GM12874 (cell line): ENCODE data around the gene TSFM.

ENCODE experiments used
- TF ChIP-seq, protein P1 (sequence below): IDR thresholded peaks from 2 replicates; pipeline ENCODE4 v1.5.1; 2011; ENCODE audit warnings: low read depth, mild to moderate bottlenecking, control low read depth, low read length, moderate library complexity; ENCODE audit not compliant: insufficient read depth

Gene TSFM

DNA sequence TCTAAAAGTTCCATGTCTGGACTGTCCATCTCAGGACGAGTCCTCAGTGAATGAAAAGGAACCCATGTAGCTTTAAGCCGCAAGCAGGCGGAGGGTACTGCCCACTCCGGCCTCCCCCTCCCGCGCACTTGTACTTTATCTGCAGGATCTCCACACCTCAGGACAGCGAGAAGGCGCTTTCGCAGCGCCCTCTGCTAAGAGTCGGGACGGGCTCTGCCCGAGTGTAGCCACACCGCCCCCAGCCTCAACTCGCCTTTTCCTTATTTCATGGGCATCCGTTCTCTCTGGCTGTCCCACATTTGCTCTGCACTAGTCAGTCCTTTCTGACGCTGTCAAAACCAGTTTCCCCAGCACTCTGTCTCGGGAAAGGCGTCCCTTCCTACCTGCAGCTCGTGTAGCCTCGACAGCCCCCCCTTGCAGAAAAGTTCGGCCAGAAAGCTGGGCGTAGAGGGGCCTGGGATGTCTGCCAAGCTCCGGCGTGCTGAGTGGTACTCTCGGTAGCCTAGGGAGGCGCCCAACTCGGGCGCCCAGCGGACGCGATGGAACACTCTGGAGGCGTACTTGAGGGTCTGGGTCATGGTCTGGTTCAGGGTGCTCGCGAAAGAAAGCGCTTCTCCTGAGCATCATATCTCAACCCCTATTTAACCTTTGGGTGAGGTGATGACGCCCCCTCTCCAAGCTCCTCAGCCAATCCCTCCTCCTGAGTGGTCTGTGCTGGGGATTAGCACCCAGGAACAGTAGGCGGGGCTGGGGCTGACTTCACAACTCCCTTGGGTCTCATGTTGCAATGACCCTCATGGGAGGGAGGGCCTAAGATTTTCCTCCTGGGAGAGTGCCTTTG lies 15.9 kb upstream of the TSFM start, which contains the start of gene CYP27B1:
CYP27B1 (minus strand) TSS at position 615 of the 841 bp plus-strand sequence; CDS start at position 578, 37 bp downstream.
- TF ChIP-seq, protein P1, sequence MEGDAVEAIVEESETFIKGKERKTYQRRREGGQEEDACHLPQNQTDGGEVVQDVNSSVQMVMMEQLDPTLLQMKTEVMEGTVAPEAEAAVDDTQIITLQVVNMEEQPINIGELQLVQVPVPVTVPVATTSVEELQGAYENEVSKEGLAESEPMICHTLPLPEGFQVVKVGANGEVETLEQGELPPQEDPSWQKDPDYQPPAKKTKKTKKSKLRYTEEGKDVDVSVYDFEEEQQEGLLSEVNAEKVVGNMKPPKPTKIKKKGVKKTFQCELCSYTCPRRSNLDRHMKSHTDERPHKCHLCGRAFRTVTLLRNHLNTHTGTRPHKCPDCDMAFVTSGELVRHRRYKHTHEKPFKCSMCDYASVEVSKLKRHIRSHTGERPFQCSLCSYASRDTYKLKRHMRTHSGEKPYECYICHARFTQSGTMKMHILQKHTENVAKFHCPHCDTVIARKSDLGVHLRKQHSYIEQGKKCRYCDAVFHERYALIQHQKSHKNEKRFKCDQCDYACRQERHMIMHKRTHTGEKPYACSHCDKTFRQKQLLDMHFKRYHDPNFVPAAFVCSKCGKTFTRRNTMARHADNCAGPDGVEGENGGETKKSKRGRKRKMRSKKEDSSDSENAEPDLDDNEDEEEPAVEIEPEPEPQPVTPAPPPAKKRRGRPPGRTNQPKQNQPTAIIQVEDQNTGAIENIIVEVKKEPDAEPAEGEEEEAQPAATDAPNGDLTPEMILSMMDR: no peak

DNA sequence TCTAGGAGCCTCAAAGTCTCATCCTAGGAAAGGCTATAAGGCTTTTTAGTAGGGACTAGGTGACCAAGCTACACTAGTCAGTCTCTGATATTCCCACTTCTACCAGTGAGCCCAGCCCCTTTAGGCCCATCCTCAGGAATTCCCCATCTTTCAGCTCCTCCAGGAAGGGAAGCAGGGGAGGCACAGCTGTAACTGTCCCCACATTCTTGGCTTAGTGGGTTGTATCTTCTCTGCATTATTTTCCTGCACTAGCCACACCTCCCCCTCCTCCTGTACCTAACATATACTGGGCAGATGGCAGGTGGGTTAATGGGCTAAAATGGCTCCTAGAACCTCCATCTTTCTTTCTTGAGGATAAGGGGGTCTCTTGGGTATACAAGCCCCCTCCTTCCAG lies 15.3 kb upstream of the TSFM start:
- TF ChIP-seq, protein P1: no peak

DNA sequence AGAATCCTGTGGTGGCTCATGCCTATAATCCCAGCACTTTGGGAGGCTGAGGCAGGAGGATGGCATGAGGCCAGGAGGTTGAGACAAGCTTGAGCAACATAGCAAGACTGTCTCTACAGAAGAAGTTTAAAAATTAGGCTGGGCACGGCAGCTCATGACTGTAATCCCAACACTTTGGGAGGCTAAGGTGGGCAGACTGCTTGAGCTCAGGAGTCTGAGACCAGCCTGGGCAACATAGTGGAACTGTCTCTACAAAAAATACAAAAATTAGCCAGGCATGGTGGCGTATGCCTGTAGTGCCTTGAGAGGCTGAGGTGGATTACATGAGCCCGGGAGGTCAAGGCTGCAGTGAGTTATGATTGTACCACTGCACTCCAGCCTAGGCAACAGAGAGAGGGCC lies 14.7 kb upstream of the TSFM start:
- TF ChIP-seq, protein P1: no peak

DNA sequence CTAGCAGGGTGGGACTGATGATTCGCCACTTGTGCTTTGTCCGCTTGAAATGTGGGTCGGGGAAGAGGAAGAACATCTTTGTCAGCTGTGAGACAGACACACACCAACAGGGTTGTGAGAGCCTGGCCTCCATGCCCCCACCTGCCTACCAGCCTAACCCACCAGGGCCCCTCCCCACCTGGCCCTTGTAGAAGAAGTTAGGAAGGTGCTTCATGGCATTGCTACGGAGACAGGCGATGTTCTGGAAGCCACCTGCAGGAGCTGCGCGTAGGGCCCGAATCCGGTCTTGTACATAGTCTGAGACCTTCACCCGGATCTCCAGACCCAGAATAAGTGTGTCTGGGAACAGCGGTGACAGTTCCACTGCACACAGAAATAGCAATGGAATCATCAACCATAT lies 13.0 kb upstream of the TSFM start:
- TF ChIP-seq, protein P1: no peak

DNA sequence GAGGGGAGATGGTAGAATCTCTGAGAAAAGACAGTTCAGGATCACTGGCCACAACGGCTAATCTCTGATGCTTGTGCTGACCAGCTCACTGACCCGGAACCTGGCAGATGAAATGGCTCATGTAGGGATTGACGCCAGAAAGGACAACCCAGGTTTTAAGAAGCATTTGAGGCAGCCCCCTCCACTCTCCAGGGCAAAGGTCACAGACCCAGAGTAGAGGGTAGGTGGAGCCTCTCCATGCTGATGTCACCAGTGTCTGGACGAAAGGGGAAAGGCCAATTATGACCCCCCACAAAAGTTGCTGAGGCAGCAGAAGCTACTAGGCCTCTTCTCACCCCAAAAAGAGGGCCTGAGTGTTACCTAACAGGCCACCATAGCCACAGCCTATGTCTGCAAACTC lies 11.9 kb upstream of the TSFM start:
- TF ChIP-seq, protein P1: no peak

DNA sequence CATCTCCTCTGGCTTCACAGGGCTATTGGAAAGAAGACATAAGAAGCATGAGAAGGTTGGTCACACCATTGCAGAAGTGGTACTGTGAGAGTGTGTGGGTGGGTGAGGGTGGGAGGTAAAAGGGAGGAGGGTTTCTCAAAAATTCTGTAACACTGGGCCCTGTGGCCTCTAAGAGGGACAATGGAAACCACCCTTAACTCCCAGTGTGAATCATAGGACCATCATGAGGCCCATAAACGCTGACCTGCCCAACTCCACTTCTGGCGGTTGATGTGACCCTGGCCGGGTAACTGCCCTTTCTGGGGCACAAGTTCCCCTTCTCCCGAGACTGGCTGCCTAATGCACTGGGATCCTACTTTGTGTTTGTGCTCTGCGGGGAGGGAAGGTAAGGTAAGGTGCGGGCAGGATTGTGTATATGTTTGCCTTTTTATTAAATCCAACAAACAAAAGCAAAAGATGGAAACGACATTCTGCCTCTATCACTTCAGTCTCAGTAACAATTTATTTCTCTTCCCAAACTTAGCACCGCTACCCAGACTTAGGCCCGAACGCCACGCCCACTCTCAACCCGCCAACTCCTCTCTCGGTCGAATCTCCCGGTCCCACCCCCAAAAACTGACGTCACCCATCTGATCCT lies 11.2 kb upstream of the TSFM start:
- TF ChIP-seq, protein P1: no peak

DNA sequence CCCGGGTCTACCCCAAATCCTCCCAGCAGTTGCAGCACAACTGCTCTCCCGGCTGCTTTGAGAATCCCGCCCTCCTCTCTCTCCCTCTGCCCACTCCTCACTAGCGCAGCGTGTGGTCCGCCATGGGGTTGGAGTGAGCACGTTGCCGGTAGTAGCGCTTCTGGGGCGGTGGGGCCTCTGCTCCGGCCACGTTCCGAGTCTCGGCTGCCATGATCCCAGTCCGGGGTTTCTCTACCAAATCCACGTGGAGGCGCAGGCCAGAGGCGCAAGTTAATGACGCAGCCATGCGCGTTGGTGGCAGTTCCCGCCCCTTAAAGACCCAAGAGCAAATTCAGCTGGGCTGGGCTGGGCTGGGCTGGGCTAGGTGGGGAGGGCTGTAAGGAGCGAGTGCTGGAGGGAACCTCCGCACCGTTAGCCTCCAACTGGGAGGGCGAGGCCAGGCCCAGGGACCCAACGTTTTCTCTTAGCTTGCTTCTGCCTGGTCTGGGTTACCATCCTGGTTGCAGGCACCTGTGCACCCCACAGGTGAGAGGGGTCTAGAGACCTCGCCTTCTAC lies 10.6 kb upstream of the TSFM start, which contains the start of gene METTL1:
METTL1 (minus strand) TSS at position 233 of the 556 bp plus-strand sequence; CDS start at position 211, 22 bp downstream.
- TF ChIP-seq, protein P1: no peak
